Upper lobe of left lung (tissue), 4 donors: ENCODE measurements around the gene CAMSAP1.

Experiments used
- EP300 ChIP-seq, 4 donors: sonication (generic); formaldehyde crosslinking; IDR thresholded peaks; one replicate each; pipeline ENCODE4 v1.5.1; 2017; ENCODE audit warnings: antibody characterized with exemption in 4 of 4, control low read depth in 2 of 4
- POLR2A ChIP-seq, 4 donors: fragments of 450-650 bp; IDR thresholded peaks; one replicate each; pipeline ENCODE4 v1.5.1; 2016 to 2017; ENCODE audit warnings: antibody characterized with exemption in 4 of 4, mild to moderate bottlenecking in 2 of 4
- POLR2AphosphoS5 ChIP-seq, 2 donors: sonication (generic); formaldehyde crosslinking; IDR thresholded peaks; one replicate each; pipeline ENCODE4 v1.5.1; 2017; ENCODE audit warnings: antibody characterized with exemption in 2 of 2
- TF ChIP-seq, protein P1 (sequence below), 6 experiments: fragments of 450-650 bp in 4 of 6; fragments of 200-600 bp in 2 of 6; sonication (generic) in 2 of 6; IDR thresholded peaks; one replicate each; pipeline ENCODE4 v1.5.1; 2016 to 2019; ENCODE audit warnings: antibody characterized with exemption in 6 of 6

GRCh38 chr9:135794361-135794885 lies 112.9 kb downstream of the CAMSAP1 start:
- TF ChIP-seq, protein P1, sequence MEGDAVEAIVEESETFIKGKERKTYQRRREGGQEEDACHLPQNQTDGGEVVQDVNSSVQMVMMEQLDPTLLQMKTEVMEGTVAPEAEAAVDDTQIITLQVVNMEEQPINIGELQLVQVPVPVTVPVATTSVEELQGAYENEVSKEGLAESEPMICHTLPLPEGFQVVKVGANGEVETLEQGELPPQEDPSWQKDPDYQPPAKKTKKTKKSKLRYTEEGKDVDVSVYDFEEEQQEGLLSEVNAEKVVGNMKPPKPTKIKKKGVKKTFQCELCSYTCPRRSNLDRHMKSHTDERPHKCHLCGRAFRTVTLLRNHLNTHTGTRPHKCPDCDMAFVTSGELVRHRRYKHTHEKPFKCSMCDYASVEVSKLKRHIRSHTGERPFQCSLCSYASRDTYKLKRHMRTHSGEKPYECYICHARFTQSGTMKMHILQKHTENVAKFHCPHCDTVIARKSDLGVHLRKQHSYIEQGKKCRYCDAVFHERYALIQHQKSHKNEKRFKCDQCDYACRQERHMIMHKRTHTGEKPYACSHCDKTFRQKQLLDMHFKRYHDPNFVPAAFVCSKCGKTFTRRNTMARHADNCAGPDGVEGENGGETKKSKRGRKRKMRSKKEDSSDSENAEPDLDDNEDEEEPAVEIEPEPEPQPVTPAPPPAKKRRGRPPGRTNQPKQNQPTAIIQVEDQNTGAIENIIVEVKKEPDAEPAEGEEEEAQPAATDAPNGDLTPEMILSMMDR (IDR thresholded peaks at IDR 0.05): no peak
- TF ChIP-seq EP300 (IDR thresholded peaks at IDR 0.05): no peak
- no peak for TF ChIP-seq POLR2AphosphoS5 (IDR thresholded peaks at IDR 0.05)
- no peak for TF ChIP-seq POLR2A (IDR thresholded peaks at IDR 0.05)
